HepG2 (cell line): Measurements from ENCODE around the gene LIM2. TPM values are rescaled to one million over a fixed set of nuclear protein-coding genes. Genes with fewer than 3 reads are reported as not detected.

ENCODE experiments used
- DR1 ChIP-seq: sonication (generic); formaldehyde crosslinking; IDR thresholded peaks from 2 replicates; pipeline ENCODE4 v1.8.0; 2021; ENCODE audit warnings: mild to moderate bottlenecking, missing genetic modification reagents, inconsistent platforms
- FOSL1 ChIP-seq: sonication (generic); formaldehyde crosslinking; IDR thresholded peaks from 2 replicates; pipeline ENCODE4 v1.9.0; 2021; ENCODE audit warnings: missing genetic modification reagents, borderline replicate concordance
- HOXA7 ChIP-seq: sonication (generic); formaldehyde crosslinking; IDR thresholded peaks from 2 replicates; pipeline ENCODE4 v1.8.1; 2022; ENCODE audit warnings: mild to moderate bottlenecking, missing genetic modification reagents, moderate library complexity
- JUNB ChIP-seq: sonication (generic); formaldehyde crosslinking; IDR thresholded peaks from 2 replicates; pipeline ENCODE4 v1.8.0; 2022; ENCODE audit warnings: missing genetic modification reagents, mild to moderate bottlenecking, borderline replicate concordance
- KAT7 ChIP-seq: IDR thresholded peaks from 2 replicates; pipeline ENCODE4 v1.6.1; 2018; ENCODE audit warnings: borderline replicate concordance, missing compliant biosample characterization
- SPEN ChIP-seq: sonication (generic); formaldehyde crosslinking; IDR thresholded peaks from 2 replicates; pipeline ENCODE4 v1.5.1; 2020; ENCODE audit warnings: low read depth, mild to moderate bottlenecking, missing genetic modification reagents
- SSRP1 ChIP-seq: IDR thresholded peaks from 2 replicates; pipeline ENCODE4 v1.6.1; 2016; ENCODE audit warnings: control low read depth
- TAF15 ChIP-seq: fragments of 200-400 bp; formaldehyde crosslinking; IDR thresholded peaks from one replicate; pipeline ENCODE4 v1.6.1; 2018; ENCODE audit warnings: mild to moderate bottlenecking, low read depth, low read length; ENCODE audit not compliant: poor library complexity, severe bottlenecking
- ZMYM3 ChIP-seq: sonication (generic); formaldehyde crosslinking; IDR thresholded peaks from 2 replicates; pipeline ENCODE4 v1.5.1; 2020; ENCODE audit warnings: mild to moderate bottlenecking, missing genetic modification reagents
- ZNF180 ChIP-seq: sonication (generic); formaldehyde crosslinking; IDR thresholded peaks from 2 replicates; pipeline ENCODE4 v1.4.0; 2020; ENCODE audit warnings: low read depth, missing genetic modification reagents, borderline replicate concordance
- ZNF251 ChIP-seq: sonication (generic); formaldehyde crosslinking; IDR thresholded peaks from 2 replicates; pipeline ENCODE4 v1.9.0; 2021; ENCODE audit warnings: mild to moderate bottlenecking, missing genetic modification reagents
- ZNF562 ChIP-seq: sonication (generic); formaldehyde crosslinking; IDR thresholded peaks from 2 replicates; pipeline ENCODE4 v1.8.0; 2022; ENCODE audit warnings: missing genetic modification reagents, borderline replicate concordance
- ZNF737 ChIP-seq: sonication (generic); formaldehyde crosslinking; IDR thresholded peaks from 2 replicates; pipeline ENCODE4 v1.5.0; 2020; ENCODE audit warnings: missing genetic modification reagents, mild to moderate bottlenecking, borderline replicate concordance
- ZNF772 ChIP-seq: sonication (generic); formaldehyde crosslinking; IDR thresholded peaks from 2 replicates; pipeline ENCODE4 v1.5.0; 2020; ENCODE audit warnings: mild to moderate bottlenecking, missing genetic modification reagents
- ZNF850 ChIP-seq: sonication (generic); formaldehyde crosslinking; conservative IDR thresholded peaks from 2 replicates; pipeline ENCODE4 v1.9.0; 2021; ENCODE audit warnings: mild to moderate bottlenecking, missing genetic modification reagents
- polyA plus RNA-seq, 8 experiments: library from polyadenylated mRNA; depleted of rRNA in 3 of 8; stranded (reverse) in 7 of 8; unstranded in 1 of 8; fragments of >200 nt; fragmentation: Illumina TruSeq in 4 of 8; extraction: Trizol in 4 of 8; gene quantifications; 2 replicates each; pipeline versions ENCODE4 v1.2.1 to v1.2.3, GENCODE V29; 2011 to 2016; ENCODE audit warnings: low read depth in 4 of 8, missing spikeins in 1 of 8, mixed read lengths in 1 of 8; ENCODE audit not compliant: insufficient read depth in 1 of 8
- total RNA-seq, 5 experiments: library from RNA; depleted of rRNA; stranded (reverse); fragments of >200 nt; fragmentation: Illumina TruSeq; extraction: Trizol; gene quantifications; 2 replicates each; pipeline ENCODE4 v1.2.3, GENCODE V29; 2016; ENCODE audit warnings: low read depth in 1 of 5
- TF ChIP-seq, protein P1 (sequence below): sonication (generic); formaldehyde crosslinking; IDR thresholded peaks from 2 replicates; pipeline ENCODE4 v1.5.1; 2020; ENCODE audit warnings: missing genetic modification reagents, mild to moderate bottlenecking, borderline replicate concordance
- TF ChIP-seq, protein P2 (sequence below): IDR thresholded peaks from 2 replicates; pipeline ENCODE4 v1.6.1; 2016; ENCODE audit warnings: low read depth
- TF ChIP-seq, protein P3 (sequence below): sonication (generic); formaldehyde crosslinking; IDR thresholded peaks from 2 replicates; pipeline ENCODE4 v1.5.0; 2020; ENCODE audit warnings: missing genetic modification reagents
- TF ChIP-seq, protein P4 (sequence below): sonication (generic); formaldehyde crosslinking; IDR thresholded peaks from 2 replicates; pipeline ENCODE4 v1.8.0; 2022; ENCODE audit warnings: mild to moderate bottlenecking, missing genetic modification reagents, borderline replicate concordance
- TF ChIP-seq, protein P5 (sequence below): sonication (generic); formaldehyde crosslinking; IDR thresholded peaks from 2 replicates; pipeline ENCODE4 v1.5.1; 2020; ENCODE audit warnings: mild to moderate bottlenecking, missing genetic modification reagents, borderline replicate concordance

Gene LIM2
- total and polyA plus RNA-seq, 2 of the 13 experiments (the other 11 are each of a cell fraction or from before 2014, with no cell fraction given), result 1.3 TPM; not detected in 1

DNA sequence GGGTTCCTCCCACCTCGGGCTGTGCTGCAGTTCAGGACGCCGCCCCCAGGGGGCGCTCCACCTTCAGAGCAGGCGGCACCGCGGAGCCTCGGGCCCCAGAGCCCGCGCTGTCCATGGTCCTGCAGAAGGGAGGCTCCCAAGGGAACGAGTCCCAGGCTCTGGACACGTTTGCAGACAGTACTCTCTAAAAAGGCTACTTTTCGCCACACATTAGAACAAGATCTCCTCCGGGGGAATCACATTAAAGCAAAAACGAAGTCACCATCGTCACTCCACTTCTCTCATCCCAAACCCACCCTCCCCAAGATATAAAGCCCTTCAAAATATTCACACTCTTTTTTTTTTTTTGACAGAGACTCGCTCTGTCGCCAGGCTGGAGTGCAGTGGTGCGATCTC lies 34.3 kb upstream of the LIM2 start (continued):
- peak; percentile 83 for TF ChIP-seq TAF15
- no peak for TF ChIP-seq HOXA7 (CRISPR knock-in tag)
- TF ChIP-seq, protein P1, sequence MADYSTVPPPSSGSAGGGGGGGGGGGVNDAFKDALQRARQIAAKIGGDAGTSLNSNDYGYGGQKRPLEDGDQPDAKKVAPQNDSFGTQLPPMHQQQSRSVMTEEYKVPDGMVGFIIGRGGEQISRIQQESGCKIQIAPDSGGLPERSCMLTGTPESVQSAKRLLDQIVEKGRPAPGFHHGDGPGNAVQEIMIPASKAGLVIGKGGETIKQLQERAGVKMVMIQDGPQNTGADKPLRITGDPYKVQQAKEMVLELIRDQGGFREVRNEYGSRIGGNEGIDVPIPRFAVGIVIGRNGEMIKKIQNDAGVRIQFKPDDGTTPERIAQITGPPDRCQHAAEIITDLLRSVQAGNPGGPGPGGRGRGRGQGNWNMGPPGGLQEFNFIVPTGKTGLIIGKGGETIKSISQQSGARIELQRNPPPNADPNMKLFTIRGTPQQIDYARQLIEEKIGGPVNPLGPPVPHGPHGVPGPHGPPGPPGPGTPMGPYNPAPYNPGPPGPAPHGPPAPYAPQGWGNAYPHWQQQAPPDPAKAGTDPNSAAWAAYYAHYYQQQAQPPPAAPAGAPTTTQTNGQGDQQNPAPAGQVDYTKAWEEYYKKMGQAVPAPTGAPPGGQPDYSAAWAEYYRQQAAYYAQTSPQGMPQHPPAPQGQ (CRISPR knock-in tag), result no peak
- TF ChIP-seq ZMYM3, result no peak; the same call in 1 of the 2 replicates
- 0 out of 2 replicates have a peak, but pooled peaks have one; percentile 68 for TF ChIP-seq KAT7 (CRISPR knock-in tag)
- no peak for TF ChIP-seq JUNB
- TF ChIP-seq, protein P2, sequence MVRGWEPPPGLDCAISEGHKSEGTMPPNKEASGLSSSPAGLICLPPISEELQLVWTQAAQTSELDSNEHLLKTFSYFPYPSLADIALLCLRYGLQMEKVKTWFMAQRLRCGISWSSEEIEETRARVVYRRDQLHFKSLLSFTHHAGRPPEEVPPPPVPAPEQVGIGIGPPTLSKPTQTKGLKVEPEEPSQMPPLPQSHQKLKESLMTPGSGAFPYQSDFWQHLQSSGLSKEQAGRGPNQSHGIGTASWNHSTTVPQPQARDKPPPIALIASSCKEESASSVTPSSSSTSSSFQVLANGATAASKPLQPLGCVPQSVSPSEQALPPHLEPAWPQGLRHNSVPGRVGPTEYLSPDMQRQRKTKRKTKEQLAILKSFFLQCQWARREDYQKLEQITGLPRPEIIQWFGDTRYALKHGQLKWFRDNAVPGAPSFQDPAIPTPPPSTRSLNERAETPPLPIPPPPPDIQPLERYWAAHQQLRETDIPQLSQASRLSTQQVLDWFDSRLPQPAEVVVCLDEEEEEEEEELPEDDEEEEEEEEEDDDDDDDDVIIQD, result peak; percentile 76; the same call in 1 of the 2 replicates
- peak; percentile 56; the same call in 1 of the 2 replicates for TF ChIP-seq DR1 (CRISPR knock-in tag)
- TF ChIP-seq, protein P3, sequence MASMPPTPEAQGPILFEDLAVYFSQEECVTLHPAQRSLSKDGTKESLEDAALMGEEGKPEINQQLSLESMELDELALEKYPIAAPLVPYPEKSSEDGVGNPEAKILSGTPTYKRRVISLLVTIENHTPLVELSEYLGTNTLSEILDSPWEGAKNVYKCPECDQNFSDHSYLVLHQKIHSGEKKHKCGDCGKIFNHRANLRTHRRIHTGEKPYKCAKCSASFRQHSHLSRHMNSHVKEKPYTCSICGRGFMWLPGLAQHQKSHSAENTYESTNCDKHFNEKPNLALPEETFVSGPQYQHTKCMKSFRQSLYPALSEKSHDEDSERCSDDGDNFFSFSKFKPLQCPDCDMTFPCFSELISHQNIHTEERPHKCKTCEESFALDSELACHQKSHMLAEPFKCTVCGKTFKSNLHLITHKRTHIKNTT (CRISPR knock-in tag), result no peak
- TF ChIP-seq, protein P4, sequence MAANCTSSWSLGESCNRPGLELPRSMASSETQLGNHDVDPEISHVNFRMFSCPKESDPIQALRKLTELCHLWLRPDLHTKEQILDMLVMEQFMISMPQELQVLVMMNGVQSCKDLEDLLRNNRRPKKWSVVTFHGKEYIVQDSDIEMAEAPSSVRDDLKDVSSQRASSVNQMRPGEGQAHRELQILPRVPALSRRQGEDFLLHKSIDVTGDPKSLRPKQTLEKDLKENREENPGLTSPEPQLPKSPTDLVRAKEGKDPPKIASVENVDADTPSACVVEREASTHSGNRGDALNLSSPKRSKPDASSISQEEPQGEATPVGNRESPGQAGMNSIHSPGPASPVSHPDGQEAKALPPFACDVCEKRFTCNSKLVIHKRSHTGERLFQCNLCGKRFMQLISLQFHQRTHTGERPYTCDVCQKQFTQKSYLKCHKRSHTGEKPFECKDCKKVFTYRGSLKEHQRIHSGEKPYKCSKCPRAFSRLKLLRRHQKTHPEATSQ, result peak; percentile 84
- TF ChIP-seq ZNF562 (CRISPR knock-in tag), result no peak
- TF ChIP-seq, protein P5, sequence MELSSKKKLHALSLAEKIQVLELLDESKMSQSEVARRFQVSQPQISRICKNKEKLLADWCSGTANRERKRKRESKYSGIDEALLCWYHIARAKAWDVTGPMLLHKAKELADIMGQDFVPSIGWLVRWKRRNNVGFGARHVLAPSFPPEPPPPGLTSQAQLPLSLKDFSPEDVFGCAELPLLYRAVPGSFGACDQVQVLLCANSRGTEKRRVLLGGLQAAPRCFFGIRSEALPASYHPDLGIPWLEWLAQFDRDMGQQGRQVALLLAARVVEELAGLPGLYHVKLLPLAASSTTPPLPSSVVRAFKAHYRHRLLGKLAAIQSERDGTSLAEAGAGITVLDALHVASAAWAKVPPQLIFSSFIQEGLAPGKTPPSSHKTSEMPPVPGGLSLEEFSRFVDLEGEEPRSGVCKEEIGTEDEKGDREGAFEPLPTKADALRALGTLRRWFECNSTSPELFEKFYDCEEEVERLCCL (CRISPR knock-in tag), result peak; percentile 96; the same call in 1 of the 2 replicates
- peak; percentile 89; the same call in 1 of the 2 replicates for TF ChIP-seq ZNF737 (CRISPR knock-in tag)
- TF ChIP-seq ZNF180 (CRISPR knock-in tag), result peak; percentile 89; the same call in 1 of the 2 replicates
- TF ChIP-seq ZNF251 (CRISPR knock-in tag), result peak; percentile 96
- peak; percentile 77 for TF ChIP-seq SPEN
- TF ChIP-seq FOSL1 (CRISPR knock-in tag), result peak; percentile 57; the same call in 1 of the 2 replicates
- 0 out of 2 replicates have a peak, but pooled peaks have one; percentile 65 for TF ChIP-seq SSRP1 (CRISPR knock-in tag)
- peak; percentile 97 for TF ChIP-seq ZNF772 (CRISPR knock-in tag)
- TF ChIP-seq ZNF850 (CRISPR knock-in tag), result no peak
